HEK293 (cell line): ENCODE data around the gene PFN2.
"Not testable (repeated sequence)": the region's sequence is repeated elsewhere in the genome, so short reads cannot be mapped to it uniquely, and the experiment has no call there.

Experiments used
- CTCF ChIA-PET: fragments of 350-600 bp; formaldehyde crosslinking; extraction: SDS; loops from one replicate; lab custom pipeline; 2021; ENCODE audit warnings: antibody characterized with exemption; lab: Yijun Ruan, JAX
- POLR2A ChIA-PET: fragments of 300-600 bp; formaldehyde crosslinking; extraction: SDS; loops from one replicate; lab custom pipeline; 2020; ENCODE audit warnings: antibody characterized with exemption, inconsistent platforms; lab: Yijun Ruan, JAX
- H3K27ac ChIP-seq: fragments of 200-500 bp; sonication (Bioruptor generic); 2 replicates; pipeline ENCODE4 v1.5.1; 2014; ENCODE audit warnings: low read depth, low read length, control low read depth, inconsistent platforms; ENCODE audit errors: extremely low read depth
- H3K36me3 ChIP-seq, 2 experiments: fragments of 200-500 bp in 1 of 2; sonication (Bioruptor generic) in 1 of 2; 1 replicate in 1 of 2; 2 replicates in 1 of 2; pipeline ENCODE4 v1.5.1; 2014 to 2017; ENCODE audit warnings: inconsistent platforms in 2 of 2, low read length in 2 of 2; ENCODE audit not compliant: control insufficient read depth in 2 of 2, insufficient read depth in 1 of 2
- H3K4me1 ChIP-seq: fragments of 200-500 bp; sonication (Bioruptor generic); 2 replicates; pipeline ENCODE4 v1.5.1; 2014; ENCODE audit warnings: mild to moderate bottlenecking, low read length, inconsistent platforms; ENCODE audit not compliant: control insufficient read depth, insufficient read depth
- H3K4me3 ChIP-seq: 2 replicates; pipeline ENCODE4 v1.5.1; 2011; ENCODE audit warnings: low read depth, mild to moderate bottlenecking, control low read depth, low read length, moderate library complexity
- H3K9me3 ChIP-seq: fragments of 200-500 bp; sonication (Bioruptor generic); 2 replicates; pipeline ENCODE4 v1.5.1; 2014; ENCODE audit warnings: low read depth, low read length, inconsistent platforms; ENCODE audit not compliant: control insufficient read depth, insufficient read depth
- GLI2 ChIP-seq: fragments of 450-650 bp; formaldehyde crosslinking; IDR thresholded peaks from 2 replicates; pipeline ENCODE4; 2017; ENCODE audit warnings: missing biosample characterization, missing genetic modification characterization, low read depth, borderline replicate concordance
- GLIS2 ChIP-seq: fragments of 450-650 bp; formaldehyde crosslinking; IDR thresholded peaks from 2 replicates; pipeline ENCODE4 v1.5.1; 2016; ENCODE audit warnings: missing biosample characterization, missing genetic modification characterization
- HOXA7 ChIP-seq: sonication (generic); formaldehyde crosslinking; IDR thresholded peaks from 2 replicates; pipeline ENCODE4 v1.8.1; 2022; ENCODE audit warnings: missing genetic modification reagents, borderline replicate concordance
- HOXD13 ChIP-seq: sonication (generic); formaldehyde crosslinking; IDR thresholded peaks from 2 replicates; pipeline ENCODE4 v1.8.0; 2022; ENCODE audit warnings: missing genetic modification reagents, borderline replicate concordance
- KLF10 ChIP-seq: fragments of 450-650 bp; IDR thresholded peaks from 2 replicates; pipeline ENCODE4 v1.5.1; 2018; ENCODE audit warnings: missing biosample characterization, mild to moderate bottlenecking, missing genetic modification characterization
- OSR2 ChIP-seq: fragments of 450-650 bp; formaldehyde crosslinking; IDR thresholded peaks from 2 replicates; pipeline ENCODE4 v1.5.1; 2016; ENCODE audit warnings: missing biosample characterization, missing genetic modification characterization
- SETDB1 ChIP-seq: IDR thresholded peaks from one replicate; pipeline ENCODE4 v1.6.1; 2017; ENCODE audit warnings: mild to moderate bottlenecking, low read length, moderate library complexity, mixed read lengths; ENCODE audit not compliant: insufficient read length
- YY1 ChIP-seq: fragments of 450-650 bp; formaldehyde crosslinking; IDR thresholded peaks from 2 replicates; pipeline ENCODE4 v1.5.1; 2018; ENCODE audit warnings: missing biosample characterization, missing genetic modification characterization
- ZFHX2 ChIP-seq: fragments of 450-650 bp; formaldehyde crosslinking; conservative IDR thresholded peaks from 2 replicates; pipeline ENCODE4 v1.5.1; 2016; ENCODE audit warnings: missing biosample characterization, missing genetic modification characterization
- ZNF112 ChIP-seq: fragments of 450-650 bp; formaldehyde crosslinking; IDR thresholded peaks from 2 replicates; pipeline ENCODE4 v1.5.0; 2017; ENCODE audit warnings: missing biosample characterization, missing genetic modification characterization
- ZNF132 ChIP-seq: fragments of 450-650 bp; formaldehyde crosslinking; IDR thresholded peaks from 2 replicates; pipeline ENCODE4 v1.5.1; 2017; ENCODE audit warnings: missing biosample characterization, missing genetic modification characterization, borderline replicate concordance
- ZNF169 ChIP-seq: fragments of 450-650 bp; formaldehyde crosslinking; IDR thresholded peaks from 2 replicates; pipeline ENCODE4 v1.5.1; 2016; ENCODE audit warnings: missing biosample characterization, missing genetic modification characterization
- ZNF174 ChIP-seq: fragments of 450-650 bp; formaldehyde crosslinking; IDR thresholded peaks from 2 replicates; pipeline ENCODE4 v1.5.0; 2017; ENCODE audit warnings: missing biosample characterization, mild to moderate bottlenecking, missing genetic modification characterization
- ZNF274 ChIP-seq, 2 experiments: fragments of 200-500 bp in 1 of 2; fragments of 450-650 bp in 1 of 2; sonication (Bioruptor generic) in 1 of 2; formaldehyde crosslinking in 1 of 2; IDR thresholded peaks; 2 replicates each; pipeline versions ENCODE4 v1.5.1 to v1.6.1; 2014 to 2016; ENCODE audit warnings: borderline replicate concordance in 1 of 2, inconsistent platforms in 1 of 2, low read length in 1 of 2, missing biosample characterization in 1 of 2, missing genetic modification characterization in 1 of 2
- ZNF544 ChIP-seq: fragments of 450-650 bp; formaldehyde crosslinking; IDR thresholded peaks from 2 replicates; pipeline ENCODE4 v1.5.0; 2017; ENCODE audit warnings: missing biosample characterization, missing genetic modification characterization
- ZNF600 ChIP-seq: fragments of 450-650 bp; formaldehyde crosslinking; IDR thresholded peaks from 2 replicates; pipeline ENCODE4 v1.5.1; 2016; ENCODE audit warnings: missing biosample characterization, missing genetic modification characterization
- ZNF629 ChIP-seq: fragments of 450-650 bp; formaldehyde crosslinking; IDR thresholded peaks from 2 replicates; pipeline ENCODE4 v1.5.1; 2017; ENCODE audit warnings: missing biosample characterization, missing genetic modification characterization
- ZSCAN16 ChIP-seq: fragments of 450-650 bp; formaldehyde crosslinking; IDR thresholded peaks from 2 replicates; pipeline ENCODE4 v1.5.1; 2016; ENCODE audit warnings: missing biosample characterization, missing genetic modification characterization
- TF ChIP-seq, protein P1 (sequence below): fragments of 450-650 bp; formaldehyde crosslinking; IDR thresholded peaks from 2 replicates; pipeline ENCODE4 v1.5.1; 2016; ENCODE audit warnings: missing biosample characterization, missing genetic modification characterization, low read depth

Gene PFN2

GRCh38 chr3:149983628-149984027 lies 12.9 kb upstream of the PFN2 start (continued):
- TF ChIP-seq GLI2 (tag by site-specific recombination) (no peak), ZSCAN16 (no peak), KLF10 (tag by site-specific recombination) (no peak), ZNF274 (IDR thresholded peaks at IDR 0.05; ENCODE audit: low read length) (no peak), ZNF274 (tag by site-specific recombination; IDR thresholded peaks at IDR 0.05; ENCODE audit: borderline replicate concordance) (no peak)

- H3K4me1 ChIP-seq, H3K27ac ChIP-seq, H3K4me3 ChIP-seq, H3K36me3 ChIP-seq, H3K9me3 ChIP-seq, POLR2A ChIA-PET: not testable (repeated sequence)
- CTCF ChIA-PET, result interaction anchor here (0.6 to 0.8 kb wide), 6 partner anchors 12 to 247 kb away, joined by 3 to 5 read pairs (median 3); partner anchors contain the start of gene PFN2
These were observed 12.4 kb upstream of the PFN2 start for GRCh38 chr3:149983053-149983452.

DNA sequence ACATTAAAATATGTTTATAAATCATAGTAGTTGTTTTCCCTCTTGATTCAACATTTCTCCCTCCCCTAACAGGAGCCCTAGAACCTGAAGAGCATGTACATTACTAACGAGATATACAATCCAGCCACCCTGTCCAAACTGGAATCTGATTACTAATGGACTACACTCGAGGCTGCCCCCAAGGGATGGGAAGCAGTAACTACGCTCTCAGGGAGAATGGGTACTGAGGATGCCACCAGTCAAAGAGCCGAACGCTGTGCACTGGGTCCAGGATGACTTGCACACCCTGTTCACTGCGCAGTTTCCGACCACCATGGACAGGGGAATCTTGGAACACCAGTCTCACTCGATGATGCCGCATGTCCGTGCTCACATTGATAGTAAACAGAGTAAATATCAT lies 11.3 kb upstream of the PFN2 start:
- H3K27ac ChIP-seq, H3K9me3 ChIP-seq, POLR2A ChIA-PET, H3K36me3 ChIP-seq, H3K4me1 ChIP-seq, H3K4me3 ChIP-seq: not testable (repeated sequence)
- CTCF ChIA-PET, result interaction anchor here (0.6 kb wide), 1 partner anchor 849 kb away, joined by 5 read pairs; no protein-coding TSS in a partner anchor

DNA sequence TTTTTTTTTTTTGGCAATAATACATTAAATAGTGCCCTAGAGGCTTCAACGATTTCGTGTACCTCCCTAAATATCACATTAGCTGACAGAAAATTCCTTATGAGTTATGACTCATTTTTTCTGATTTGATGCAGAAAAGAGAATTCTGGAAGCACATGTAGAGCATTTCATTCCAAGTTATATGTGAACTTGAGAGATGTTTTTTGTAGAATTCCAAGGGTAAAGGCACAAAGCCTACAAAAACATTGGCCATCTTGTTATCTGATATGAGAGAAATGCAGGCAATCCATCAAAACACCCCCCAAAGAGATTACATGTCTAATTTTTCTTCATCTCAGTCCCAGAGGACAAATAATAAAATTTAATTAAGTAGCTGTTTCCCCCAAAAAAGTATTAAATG lies 6.7 kb upstream of the PFN2 start:
- TF ChIP-seq HOXA7 (CRISPR knock-in tag) (no peak), HOXD13 (no peak), ZNF132 (tag by site-specific recombination) (no peak), ZFHX2 (tag by site-specific recombination) (no peak), SETDB1 (no peak), OSR2 (tag by site-specific recombination) (no peak), ZNF600 (tag by site-specific recombination) (no peak), ZNF544 (tag by site-specific recombination) (no peak), ZNF629 (tag by site-specific recombination) (no peak), ZNF112 (tag by site-specific recombination) (no peak), YY1 (tag by site-specific recombination) (no peak), ZNF174 (tag by site-specific recombination) (no peak), GLIS2 (tag by site-specific recombination) (no peak), GLI2 (tag by site-specific recombination) (no peak), ZNF169 (tag by site-specific recombination) (no peak), KLF10 (tag by site-specific recombination) (no peak)
- TF ChIP-seq, protein P1, sequence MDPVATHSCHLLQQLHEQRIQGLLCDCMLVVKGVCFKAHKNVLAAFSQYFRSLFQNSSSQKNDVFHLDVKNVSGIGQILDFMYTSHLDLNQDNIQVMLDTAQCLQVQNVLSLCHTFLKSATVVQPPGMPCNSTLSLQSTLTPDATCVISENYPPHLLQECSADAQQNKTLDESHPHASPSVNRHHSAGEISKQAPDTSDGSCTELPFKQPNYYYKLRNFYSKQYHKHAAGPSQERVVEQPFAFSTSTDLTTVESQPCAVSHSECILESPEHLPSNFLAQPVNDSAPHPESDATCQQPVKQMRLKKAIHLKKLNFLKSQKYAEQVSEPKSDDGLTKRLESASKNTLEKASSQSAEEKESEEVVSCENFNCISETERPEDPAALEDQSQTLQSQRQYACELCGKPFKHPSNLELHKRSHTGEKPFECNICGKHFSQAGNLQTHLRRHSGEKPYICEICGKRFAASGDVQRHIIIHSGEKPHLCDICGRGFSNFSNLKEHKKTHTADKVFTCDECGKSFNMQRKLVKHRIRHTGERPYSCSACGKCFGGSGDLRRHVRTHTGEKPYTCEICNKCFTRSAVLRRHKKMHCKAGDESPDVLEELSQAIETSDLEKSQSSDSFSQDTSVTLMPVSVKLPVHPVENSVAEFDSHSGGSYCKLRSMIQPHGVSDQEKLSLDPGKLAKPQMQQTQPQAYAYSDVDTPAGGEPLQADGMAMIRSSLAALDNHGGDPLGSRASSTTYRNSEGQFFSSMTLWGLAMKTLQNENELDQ (tag by site-specific recombination), result no peak
- peaks cover 3% of the 10 kb centered on the region; the same call in 1 of the 2 replicates for H3K4me1 ChIP-seq
- no peak overlapping the region for H3K4me3 ChIP-seq
- CTCF ChIA-PET, result interaction anchor here (0.6 to 1.2 kb wide), 2 partner anchors 172 to 207 kb away, joined by 3 read pairs; no protein-coding TSS in a partner anchor
- POLR2A ChIA-PET, result no interaction called here
- H3K9me3 ChIP-seq, result no peaks in the 10 kb centered on the region
- H3K36me3 ChIP-seq, result no peaks in the 10 kb centered on the region
- H3K27ac ChIP-seq, result no peak overlapping the region
